ENCODE results near the gene STX11. TPM values are rescaled to one million over a fixed set of nuclear protein-coding genes. Genes with fewer than 3 reads are reported as not detected.
A peak's percentile ranks its signal among the peaks of the same experiment; 100 is the strongest.

The STX11 gene
- total and polyA plus RNA-seq, 10 of the 15 experiments (the other 5 are each of a cell fraction or from before 2014, with no cell fraction given), result 0.66 to 38.1 (median 19.8) TPM

DNA sequence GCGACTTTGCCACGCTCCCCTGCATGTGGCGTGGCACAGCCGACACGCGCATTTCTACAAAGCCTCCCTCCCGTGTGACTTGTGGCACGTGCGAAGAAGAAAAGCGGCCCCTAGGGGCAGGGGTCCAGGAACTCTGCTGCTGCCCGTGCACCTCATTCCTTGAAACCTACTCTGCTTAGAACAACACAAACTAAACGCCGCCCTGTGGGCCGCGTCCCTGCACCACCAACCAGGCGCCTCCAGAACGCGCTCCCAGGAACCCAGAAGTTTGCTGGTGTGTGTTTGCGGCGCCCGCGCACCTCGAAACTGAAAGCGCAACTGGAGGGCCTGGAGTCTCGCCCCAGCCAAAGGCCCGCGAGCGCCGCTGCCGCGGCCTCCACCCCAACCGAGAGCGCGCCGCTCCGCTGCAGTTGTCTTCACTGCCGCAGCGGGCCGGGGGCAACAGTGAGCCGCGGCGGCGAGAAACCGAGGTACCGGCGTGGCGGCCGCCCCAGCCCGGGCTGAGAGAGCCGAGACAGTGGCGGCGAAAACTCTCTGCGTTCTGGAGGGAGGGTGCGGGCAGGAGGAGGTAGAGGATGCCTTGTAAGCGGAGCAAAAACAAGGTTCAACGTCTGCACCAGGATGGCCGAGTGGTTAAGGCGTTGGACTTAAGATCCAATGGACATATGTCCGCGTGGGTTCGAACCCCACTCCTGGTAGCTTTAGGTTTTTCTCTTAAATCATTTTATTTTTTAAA lies 65.8 kb downstream of the STX11 start (continued):
- no peak for TF ChIP-seq PRDM15 (CRISPR knock-in tag; IDR thresholded peaks at IDR 0.05)
- peak; percentile 58; the same call in 1 of the 2 replicates for TF ChIP-seq ESRRA (IDR thresholded peaks at IDR 0.05; ENCODE audit: low read length)
- TF ChIP-seq CBX3 (IDR thresholded peaks at IDR 0.05; ENCODE audit: borderline replicate concordance, low read depth), result no peak
- no peak for TF ChIP-seq CEBPB (IDR thresholded peaks at IDR 0.05; ENCODE audit: borderline replicate concordance in 1 of 2, low read depth in 2 of 2, low read length in 2 of 2)
- no peak for TF ChIP-seq BCL3 (IDR thresholded peaks at IDR 0.05; ENCODE audit: borderline replicate concordance, insufficient read depth, low read depth, low read length, poor library complexity, severe bottlenecking)
- peak; percentile 81 for TF ChIP-seq PML (IDR thresholded peaks at IDR 0.05; ENCODE audit: low read length)
- peak; percentile 60; the same call in 1 of the 2 replicates for TF ChIP-seq IRF4 (IDR thresholded peaks at IDR 0.05; ENCODE audit: low read depth, low read length)
- no peak for TF ChIP-seq FOS (IDR thresholded peaks at IDR 0.05; ENCODE audit: borderline replicate concordance, extremely low read depth, insufficient read length)
- TF ChIP-seq CREM (IDR thresholded peaks at IDR 0.05; ENCODE audit: low read depth), result peak; percentile 61; the same call in 1 of the 2 replicates
- TF ChIP-seq NFXL1 (IDR thresholded peaks at IDR 0.05; ENCODE audit: borderline replicate concordance), result no peak
- TF ChIP-seq MYB (IDR thresholded peaks at IDR 0.05; ENCODE audit: borderline replicate concordance, low read depth, low read length), result no peak
- no peak for TF ChIP-seq KAT2A (conservative IDR thresholded peaks at IDR 0.05; ENCODE audit: control insufficient read depth, low read depth, low read length)
- peak; percentile 79 for TF ChIP-seq POLR2A (IDR thresholded peaks at IDR 0.05; ENCODE audit: low read depth, low read length)
- TF ChIP-seq EP300 (IDR thresholded peaks at IDR 0.05; ENCODE audit: borderline replicate concordance in 1 of 2, control insufficient read depth in 1 of 2, low read depth in 2 of 2, low read length in 2 of 2), result peak in 1 of 2 experiments; percentile 91; a peak in 1 of 4 replicates
- TF ChIP-seq, protein P1, sequence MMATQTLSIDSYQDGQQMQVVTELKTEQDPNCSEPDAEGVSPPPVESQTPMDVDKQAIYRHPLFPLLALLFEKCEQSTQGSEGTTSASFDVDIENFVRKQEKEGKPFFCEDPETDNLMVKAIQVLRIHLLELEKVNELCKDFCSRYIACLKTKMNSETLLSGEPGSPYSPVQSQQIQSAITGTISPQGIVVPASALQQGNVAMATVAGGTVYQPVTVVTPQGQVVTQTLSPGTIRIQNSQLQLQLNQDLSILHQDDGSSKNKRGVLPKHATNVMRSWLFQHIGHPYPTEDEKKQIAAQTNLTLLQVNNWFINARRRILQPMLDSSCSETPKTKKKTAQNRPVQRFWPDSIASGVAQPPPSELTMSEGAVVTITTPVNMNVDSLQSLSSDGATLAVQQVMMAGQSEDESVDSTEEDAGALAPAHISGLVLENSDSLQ (IDR thresholded peaks at IDR 0.05), result no peak
- TF ChIP-seq SUPT20H (IDR thresholded peaks at IDR 0.05; ENCODE audit: borderline replicate concordance, control insufficient read depth, low read depth, low read length), result no peak
- TF ChIP-seq, protein P2, sequence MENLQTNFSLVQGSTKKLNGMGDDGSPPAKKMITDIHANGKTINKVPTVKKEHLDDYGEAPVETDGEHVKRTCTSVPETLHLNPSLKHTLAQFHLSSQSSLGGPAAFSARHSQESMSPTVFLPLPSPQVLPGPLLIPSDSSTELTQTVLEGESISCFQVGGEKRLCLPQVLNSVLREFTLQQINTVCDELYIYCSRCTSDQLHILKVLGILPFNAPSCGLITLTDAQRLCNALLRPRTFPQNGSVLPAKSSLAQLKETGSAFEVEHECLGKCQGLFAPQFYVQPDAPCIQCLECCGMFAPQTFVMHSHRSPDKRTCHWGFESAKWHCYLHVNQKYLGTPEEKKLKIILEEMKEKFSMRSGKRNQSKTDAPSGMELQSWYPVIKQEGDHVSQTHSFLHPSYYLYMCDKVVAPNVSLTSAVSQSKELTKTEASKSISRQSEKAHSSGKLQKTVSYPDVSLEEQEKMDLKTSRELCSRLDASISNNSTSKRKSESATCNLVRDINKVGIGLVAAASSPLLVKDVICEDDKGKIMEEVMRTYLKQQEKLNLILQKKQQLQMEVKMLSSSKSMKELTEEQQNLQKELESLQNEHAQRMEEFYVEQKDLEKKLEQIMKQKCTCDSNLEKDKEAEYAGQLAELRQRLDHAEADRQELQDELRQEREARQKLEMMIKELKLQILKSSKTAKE (IDR thresholded peaks at IDR 0.05; ENCODE audit: low read depth, poor library complexity, severe bottlenecking), result peak; percentile 90
- TF ChIP-seq ZNF622 (IDR thresholded peaks at IDR 0.05), result no peak
- TF ChIP-seq SRF (IDR thresholded peaks at IDR 0.05; ENCODE audit: low read depth in 2 of 2, low read length in 2 of 2), result no peak
- TF ChIP-seq EED (IDR thresholded peaks at IDR 0.05; ENCODE audit: low read depth), result peak; percentile 62
- peak; percentile 72; the same call in 2 of the 3 replicates for TF ChIP-seq POU2F2 (IDR thresholded peaks at IDR 0.05; ENCODE audit: borderline replicate concordance, low read depth, low read length)
- TF ChIP-seq ZSCAN29 (IDR thresholded peaks at IDR 0.05), result peak; percentile 92

All from GM12878 (cell line).